ENCODE data around the gene SH3PXD2A. TPM values are rescaled to one million over a fixed set of nuclear protein-coding genes. Genes with fewer than 3 reads are reported as not detected.
A peak's percentile ranks its signal among the peaks of the same experiment; 100 is the strongest.

Gene SH3PXD2A
- total RNA-seq, 4 donors from 2014 or later: 35.0 to 54.8 (median 45.4) TPM

- TF ChIP-seq CTCF (IDR thresholded peaks at IDR 0.05) (no peak), POLR2A (IDR thresholded peaks at IDR 0.05) (no peak)
- peak; percentile 67 to 92 for DNase-seq (ENCODE audit: low spot score in 2 of 2)
- WGBS, 2 donors: 20 to 42% methylated on average over 18 of the region's 18 CpGs
- H3K4me3 ChIP-seq (ENCODE audit: low read depth, poor library complexity, severe bottlenecking): no peak overlapping the region
- intact Hi-C loops (cut with DNase I; ENCODE audit: low total_unique reads): no loop called here
These were observed 97.7 kb downstream of the SH3PXD2A start for GRCh38 chr10:103757531-103758293.

GRCh38 chr10:103756277-103756869 is 99.0 kb downstream of the SH3PXD2A start:
- WGBS, 2 donors: 68 to 83% methylated on average over 5 to 8 of the region's 8 CpGs
- H3K4me3 ChIP-seq (ENCODE audit: low read depth, poor library complexity, severe bottlenecking): no peak overlapping the region
- peak in 1 of 2 donors; percentile 83 for DNase-seq (ENCODE audit: low spot score in 2 of 2)
- intact Hi-C loops (cut with DNase I; ENCODE audit: low total_unique reads): no loop called here
- TF ChIP-seq POLR2A (IDR thresholded peaks at IDR 0.05) (no peak), CTCF (IDR thresholded peaks at IDR 0.05) (no peak)

- 77 to 85% methylated on average over 3 of the region's 3 CpGs for WGBS, 2 donors
- no peak for DNase-seq (ENCODE audit: low spot score in 2 of 2)
- intact Hi-C loops (cut with DNase I; ENCODE audit: low total_unique reads): no loop called here
- TF ChIP-seq CTCF (IDR thresholded peaks at IDR 0.05) (peak in 1 of 3 donors; percentile 29), POLR2A (IDR thresholded peaks at IDR 0.05) (no peak)
- H3K4me3 ChIP-seq (ENCODE audit: low read depth, poor library complexity, severe bottlenecking): no peak overlapping the region
These were observed 102.6 kb downstream of the SH3PXD2A start for GRCh38 chr10:103752680-103753248.

- intact Hi-C loops (cut with DNase I; ENCODE audit: low total_unique reads): no loop called here
- WGBS, 2 donors: 67 to 80% methylated on average over 7 of the region's 7 CpGs
- DNase-seq (ENCODE audit: low spot score in 2 of 2): no peak
- TF ChIP-seq CTCF (IDR thresholded peaks at IDR 0.05) (no peak), POLR2A (IDR thresholded peaks at IDR 0.05) (no peak)
- H3K4me3 ChIP-seq (ENCODE audit: low read depth, poor library complexity, severe bottlenecking): no peak overlapping the region
These were observed 103.6 kb downstream of the SH3PXD2A start for GRCh38 chr10:103751667-103752290.

- TF ChIP-seq CTCF (IDR thresholded peaks at IDR 0.05) (no peak), POLR2A (IDR thresholded peaks at IDR 0.05) (no peak)
- no peak overlapping the region for H3K4me3 ChIP-seq (ENCODE audit: low read depth, poor library complexity, severe bottlenecking)
- WGBS, 2 donors: 59 to 66% methylated on average over 5 of the region's 5 CpGs
- intact Hi-C loops (cut with DNase I; ENCODE audit: low total_unique reads): no loop called here
- no peak for DNase-seq (ENCODE audit: low spot score in 2 of 2)
These were observed 104.5 kb downstream of the SH3PXD2A start for GRCh38 chr10:103750836-103751235.
